ENCODE data around the gene FHIT. TPM values are rescaled to one million over a fixed set of nuclear protein-coding genes. Genes with fewer than 3 reads are reported as not detected.

FHIT gene
- total and polyA plus RNA-seq, 4 donors, result 2.6 to 21.3 (median 8.7) TPM

GRCh38 chr3:60557122-60557521 is 694.1 kb downstream of the FHIT start:
- TF ChIP-seq CTCF (IDR thresholded peaks at IDR 0.05; ENCODE audit: control extremely low read depth, extremely low read depth), result no peak
- no peaks in the 10 kb centered on the region for H3K4me1 ChIP-seq (ENCODE audit: control insufficient read depth in 5 of 5, insufficient read depth in 5 of 5, low read length in 5 of 5)
- no peak for ATAC-seq (ENCODE audit: insufficient read depth, low FRiP score)
- WGBS, 2 donors, result 91 to 94% methylated on average over 3 of the region's 3 CpGs
- no peaks in the 10 kb centered on the region for H3K36me3 ChIP-seq (ENCODE audit: control insufficient read depth in 4 of 4, insufficient read depth in 4 of 4, low read length in 4 of 4)
- H3K27me3 ChIP-seq (ENCODE audit: control insufficient read depth in 3 of 3, insufficient read depth in 3 of 3, low read length in 2 of 3), result no peaks in the 10 kb centered on the region
- no peak for DNase-seq
- H3K9me3 ChIP-seq (ENCODE audit: control insufficient read depth in 4 of 4, insufficient read depth in 3 of 4, low read length in 3 of 4), result no peaks in the 10 kb centered on the region
- H3K4me3 ChIP-seq, result no peak overlapping the region
- H3K27ac ChIP-seq (ENCODE audit: low read depth in 1 of 2, low read length in 1 of 2), result no peak overlapping the region
- H3K9ac ChIP-seq (ENCODE audit: insufficient read depth in 1 of 2, low read length in 2 of 2), result no peak overlapping the region

GRCh38 chr3:60555686-60556354 is 695.4 kb downstream of the FHIT start:
- no peak for DNase-seq
- 62 to 72% methylated on average over 4 of the region's 4 CpGs for whole genome bisulfite sequencing, 2 donors
- Histone ChIP-seq H3K4me3 (no peak overlapping the region), H3K9me3 (ENCODE audit: control insufficient read depth in 4 of 4, insufficient read depth in 3 of 4, low read length in 3 of 4) (no peaks in the 10 kb centered on the region), H3K4me1 (ENCODE audit: control insufficient read depth in 5 of 5, insufficient read depth in 5 of 5, low read length in 5 of 5) (no peaks in the 10 kb centered on the region), H3K36me3 (ENCODE audit: control insufficient read depth in 4 of 4, insufficient read depth in 4 of 4, low read length in 4 of 4) (no peaks in the 10 kb centered on the region), H3K27ac (ENCODE audit: low read depth in 1 of 2, low read length in 1 of 2) (no peak overlapping the region), H3K9ac (ENCODE audit: insufficient read depth in 1 of 2, low read length in 2 of 2) (no peak overlapping the region), H3K27me3 (ENCODE audit: control insufficient read depth in 3 of 3, insufficient read depth in 3 of 3, low read length in 2 of 3) (no peaks in the 10 kb centered on the region)
- no peak for ATAC-seq (ENCODE audit: insufficient read depth, low FRiP score)
- no peak for TF ChIP-seq CTCF (IDR thresholded peaks at IDR 0.05; ENCODE audit: control extremely low read depth, extremely low read depth)

- ATAC-seq (ENCODE audit: insufficient read depth, low FRiP score) (no peak), DNase-seq (no peak)
- no peak for TF ChIP-seq CTCF (IDR thresholded peaks at IDR 0.05; ENCODE audit: control extremely low read depth, extremely low read depth)
- Histone ChIP-seq H3K4me3 (no peak overlapping the region), H3K9me3 (ENCODE audit: control insufficient read depth in 4 of 4, insufficient read depth in 3 of 4, low read length in 3 of 4) (no peaks in the 10 kb centered on the region), H3K27me3 (ENCODE audit: control insufficient read depth in 3 of 3, insufficient read depth in 3 of 3, low read length in 2 of 3) (no peaks in the 10 kb centered on the region), H3K9ac (ENCODE audit: insufficient read depth in 1 of 2, low read length in 2 of 2) (no peak overlapping the region), H3K36me3 (ENCODE audit: control insufficient read depth in 4 of 4, insufficient read depth in 4 of 4, low read length in 4 of 4) (no peaks in the 10 kb centered on the region), H3K4me1 (ENCODE audit: control insufficient read depth in 5 of 5, insufficient read depth in 5 of 5, low read length in 5 of 5) (no peaks in the 10 kb centered on the region), H3K27ac (ENCODE audit: low read depth in 1 of 2, low read length in 1 of 2) (no peak overlapping the region)
- WGBS, 2 donors, result 89 to 99% methylated on average over 3 of the region's 3 CpGs
These were observed 698.1 kb downstream of the FHIT start for GRCh38 chr3:60553144-60553543.

GRCh38 chr3:60552581-60552980 is 698.7 kb downstream of the FHIT start:
- DNase-seq (no peak), ATAC-seq (ENCODE audit: insufficient read depth, low FRiP score) (no peak)
- H3K36me3 ChIP-seq (ENCODE audit: control insufficient read depth in 4 of 4, insufficient read depth in 4 of 4, low read length in 4 of 4), result no peaks in the 10 kb centered on the region
- H3K27ac ChIP-seq (ENCODE audit: low read depth in 1 of 2, low read length in 1 of 2), result no peak overlapping the region
- H3K27me3 ChIP-seq (ENCODE audit: control insufficient read depth in 3 of 3, insufficient read depth in 3 of 3, low read length in 2 of 3), result no peaks in the 10 kb centered on the region
- no peak overlapping the region for H3K4me3 ChIP-seq
- 93 to 94% methylated on average over 2 of the region's 2 CpGs for WGBS, 2 donors
- TF ChIP-seq CTCF (IDR thresholded peaks at IDR 0.05; ENCODE audit: control extremely low read depth, extremely low read depth), result no peak
- no peak overlapping the region for H3K9ac ChIP-seq (ENCODE audit: insufficient read depth in 1 of 2, low read length in 2 of 2)
- no peaks in the 10 kb centered on the region for H3K4me1 ChIP-seq (ENCODE audit: control insufficient read depth in 5 of 5, insufficient read depth in 5 of 5, low read length in 5 of 5)
- H3K9me3 ChIP-seq (ENCODE audit: control insufficient read depth in 4 of 4, insufficient read depth in 3 of 4, low read length in 3 of 4), result no peaks in the 10 kb centered on the region

Measured in lung (tissue), 12 donors.